Stimulated activated CD4-positive, alpha-beta T cell treated with anti-CD3 and anti-CD28 coated beads, Interleukin-1b, Interleukin-23, amount 100 ng/mL, for 48 hours (primary cell): ENCODE measurements around the gene COLGALT1.

Experiments
- DNase-seq: peaks from one replicate; pipeline ENCODE4 v3.0.0-alpha.2; 2020

The COLGALT1 gene

DNA sequence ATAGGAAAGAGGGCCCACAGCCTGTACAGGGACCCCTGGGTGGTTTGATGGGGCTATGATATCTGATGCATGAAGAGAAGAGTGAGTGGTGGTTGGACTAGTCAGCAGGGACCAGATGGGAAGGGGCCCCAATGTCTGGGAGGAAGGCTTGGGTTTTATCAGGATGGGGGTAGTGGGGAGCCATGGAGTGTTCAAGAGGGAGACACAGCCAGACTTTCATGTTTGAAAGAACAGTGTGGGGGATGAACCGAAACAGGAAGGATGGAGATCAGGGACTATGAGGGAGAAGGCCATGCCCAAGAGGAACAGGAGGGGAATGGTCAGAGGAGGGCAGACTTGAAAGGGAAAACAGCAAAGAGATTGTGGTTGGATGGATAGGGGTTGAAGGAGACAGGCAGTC is 69.6 kb downstream of the COLGALT1 start:
- no peak for DNase-seq

GRCh38 chr19:17625980-17626379 is 70.5 kb downstream of the COLGALT1 start:
- no peak for DNase-seq

- DNase-seq: no peak
These were observed 71.1 kb downstream of the COLGALT1 start for GRCh38 chr19:17626456-17627015.

GRCh38 chr19:17627161-17627560 is 71.7 kb downstream of the COLGALT1 start:
- DNase-seq: no peak

DNA sequence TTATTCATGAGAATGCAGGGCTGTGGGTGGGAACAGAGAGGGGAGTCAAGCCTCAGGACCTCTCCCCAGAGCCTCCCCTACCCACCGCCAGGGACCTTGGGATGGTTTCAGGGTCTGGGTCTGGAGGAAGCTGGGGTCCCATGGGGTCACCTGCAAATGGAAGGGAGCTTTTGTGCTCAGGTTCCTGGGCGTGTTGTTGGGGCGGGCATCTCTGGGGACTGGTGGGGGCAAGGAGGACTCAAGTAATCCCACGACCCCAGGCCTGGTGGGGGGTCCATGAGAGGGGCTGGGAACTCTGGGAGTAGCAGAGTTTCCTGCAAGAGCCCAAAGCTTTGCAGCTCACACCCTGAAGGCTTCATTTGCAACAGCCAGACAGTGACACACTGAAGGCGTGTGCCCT is 72.5 kb downstream of the COLGALT1 start:
- no peak for DNase-seq

DNA sequence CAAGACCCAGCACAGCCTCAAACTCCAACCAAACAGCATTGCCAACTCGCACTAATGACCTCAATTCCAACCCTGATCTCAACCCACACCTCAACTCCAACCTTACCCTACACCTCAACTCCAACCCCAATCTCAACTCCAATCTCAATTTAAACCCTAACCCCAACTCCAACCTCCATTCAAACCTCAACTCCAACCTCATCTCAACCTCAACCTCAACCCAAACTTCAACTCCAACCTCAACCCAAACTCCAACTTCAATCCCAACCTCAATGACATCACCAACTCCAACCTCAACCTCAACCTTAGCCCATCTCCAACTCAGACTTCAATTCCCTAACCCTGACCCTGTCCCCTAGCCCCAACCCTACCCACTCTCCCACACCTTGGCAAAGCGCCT is 74.3 kb downstream of the COLGALT1 start:
- DNase-seq: no peak

DNA sequence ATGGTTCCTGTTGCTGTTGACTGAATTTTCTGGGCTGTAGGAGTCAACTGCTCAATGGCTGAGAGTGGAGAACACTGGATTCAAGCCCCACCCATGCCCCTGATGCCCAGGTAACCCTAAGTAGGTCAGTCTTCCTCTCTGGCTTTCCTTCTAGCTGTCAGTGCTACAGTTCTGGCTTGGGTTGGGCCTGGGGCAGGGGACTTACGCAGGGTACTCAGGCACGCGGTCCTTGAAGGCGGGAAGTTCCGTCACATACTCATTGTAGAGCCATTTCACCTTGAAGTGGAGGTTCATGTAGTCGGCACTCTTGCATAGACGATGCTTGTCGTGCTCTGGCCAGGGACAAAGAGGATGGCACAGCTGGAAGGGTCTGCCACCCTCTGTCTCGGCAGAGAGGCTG is 77.1 kb downstream of the COLGALT1 start:
- no peak for DNase-seq
